H9 (cell line): ENCODE results near the gene TNFSF4. TPM values are rescaled to one million over a fixed set of nuclear protein-coding genes. Genes with fewer than 3 reads are reported as not detected.

Experiments
- DNase-seq: peaks from one replicate; pipeline ENCODE4 v3.0.0-alpha.2; 2017
- H2AFZ ChIP-seq: one replicate; pipeline ENCODE4 v1.6.1; 2013; ENCODE audit warnings: mild to moderate bottlenecking, low read length, control low read depth, moderate library complexity
- H2AK5ac ChIP-seq: 2 replicates; pipeline ENCODE4 v1.6.1; 2013; ENCODE audit warnings: low read length, control low read depth, mixed read lengths; ENCODE audit not compliant: insufficient read length
- H2BK120ac ChIP-seq: one replicate; pipeline ENCODE4 v1.6.1; 2013; ENCODE audit warnings: low read depth, mild to moderate bottlenecking, low read length, control low read depth, inconsistent platforms; ENCODE audit not compliant: poor library complexity, severe bottlenecking
- H2BK12ac ChIP-seq: 2 replicates; pipeline ENCODE4 v1.6.1; 2013; ENCODE audit warnings: low read length, control low read depth, mixed read lengths, low read depth; ENCODE audit not compliant: insufficient read length
- H2BK15ac ChIP-seq: 2 replicates; pipeline ENCODE4 v1.6.1; 2013; ENCODE audit warnings: low read depth, low read length, control low read depth
- H2BK20ac ChIP-seq: one replicate; pipeline ENCODE4 v1.6.1; 2013; ENCODE audit warnings: low read depth, mild to moderate bottlenecking, low read length, control low read depth, inconsistent platforms; ENCODE audit not compliant: poor library complexity, severe bottlenecking
- H2BK5ac ChIP-seq: 2 replicates; pipeline ENCODE4 v1.6.1; 2013; ENCODE audit warnings: low read length, control low read depth, mixed read lengths; ENCODE audit not compliant: insufficient read length
- H3K14ac ChIP-seq: 2 replicates; pipeline ENCODE4 v1.6.1; 2013; ENCODE audit warnings: low read length, control low read depth; ENCODE audit not compliant: insufficient read depth
- H3K18ac ChIP-seq: 2 replicates; pipeline ENCODE4 v1.6.1; 2013; ENCODE audit warnings: low read depth, mild to moderate bottlenecking, mixed read lengths, low read length, control low read depth; ENCODE audit not compliant: insufficient read length
- H3K23ac ChIP-seq: 2 replicates; pipeline ENCODE4 v1.6.1; 2013; ENCODE audit warnings: low read length, control low read depth, mixed read lengths, low read depth; ENCODE audit not compliant: insufficient read length
- H3K23me2 ChIP-seq: 2 replicates; pipeline ENCODE4 v1.6.1; 2013; ENCODE audit warnings: low read depth, mild to moderate bottlenecking, mixed read lengths, low read length, control low read depth; ENCODE audit not compliant: insufficient read length, poor library complexity, severe bottlenecking
- H3K27ac ChIP-seq: 2 replicates; pipeline ENCODE4 v1.5.1; 2013; ENCODE audit warnings: low read length, control low read depth, mixed read lengths, low read depth; ENCODE audit not compliant: insufficient read length
- H3K27me3 ChIP-seq: 2 replicates; pipeline ENCODE4 v1.6.1; 2013; ENCODE audit warnings: low read length, control low read depth, inconsistent platforms; ENCODE audit not compliant: insufficient read depth
- H3K4ac ChIP-seq: 2 replicates; pipeline ENCODE4 v1.6.1; 2013; ENCODE audit warnings: low read depth, mild to moderate bottlenecking, control low read depth, inconsistent platforms, low read length, moderate library complexity
- H3K4me1 ChIP-seq: 2 replicates; pipeline ENCODE4 v1.6.1; 2013; ENCODE audit warnings: low read length, control low read depth, inconsistent platforms; ENCODE audit not compliant: insufficient read depth
- H3K4me2 ChIP-seq: 2 replicates; pipeline ENCODE4 v1.6.1; 2013; ENCODE audit warnings: low read length, control low read depth, mixed read lengths; ENCODE audit not compliant: insufficient read length, insufficient read depth
- H3K56ac ChIP-seq: 2 replicates; pipeline ENCODE4 v1.6.1; 2013; ENCODE audit warnings: low read depth, mild to moderate bottlenecking, mixed read lengths, low read length, control low read depth; ENCODE audit not compliant: insufficient read length
- H3K79me1 ChIP-seq: 2 replicates; pipeline ENCODE4 v1.6.1; 2013; ENCODE audit warnings: low read depth, mild to moderate bottlenecking, moderate library complexity, low read length, control low read depth, inconsistent platforms; ENCODE audit not compliant: insufficient read depth, poor library complexity, severe bottlenecking
- H3K79me2 ChIP-seq: 2 replicates; pipeline ENCODE4 v1.6.1; 2013; ENCODE audit warnings: low read length, control low read depth, inconsistent platforms; ENCODE audit not compliant: insufficient read depth
- H3K9ac ChIP-seq: 2 replicates; pipeline ENCODE4 v1.6.1; 2013; ENCODE audit warnings: low read length, control low read depth, mixed read lengths; ENCODE audit not compliant: insufficient read length; ENCODE audit errors: extremely low read depth
- H3K9me3 ChIP-seq: one replicate; pipeline ENCODE4 v1.6.1; 2013; ENCODE audit warnings: low read depth, low read length, inconsistent platforms; ENCODE audit not compliant: control insufficient read depth
- H3T11ph ChIP-seq: one replicate; pipeline ENCODE4 v1.6.1; 2013; ENCODE audit warnings: mild to moderate bottlenecking, low read length, control low read depth, inconsistent platforms
- H4K20me1 ChIP-seq: one replicate; pipeline ENCODE4 v1.6.1; 2013; ENCODE audit not compliant: control insufficient read depth, insufficient read length, insufficient read depth
- H4K5ac ChIP-seq: 2 replicates; pipeline ENCODE4 v1.6.1; 2013; ENCODE audit warnings: low read depth, mild to moderate bottlenecking, mixed read lengths, low read length, control low read depth; ENCODE audit not compliant: insufficient read length
- H4K8ac ChIP-seq: replicated peaks from 2 replicates; pipeline ENCODE4 v1.6.1; 2013; ENCODE audit warnings: low read length, control low read depth, mixed read lengths, low read depth; ENCODE audit not compliant: insufficient read length
- H4K91ac ChIP-seq: 2 replicates; pipeline ENCODE4 v1.6.1; 2013; ENCODE audit warnings: low read depth, mild to moderate bottlenecking, moderate library complexity, mixed read lengths, low read length, control low read depth; ENCODE audit not compliant: insufficient read length
- H3K27ac Mint-ChIP-seq, 3 experiments: 2 replicates in 2 of 3; 3 replicates in 1 of 3; pipeline ENCODE4 v1.8.0; 2020 to 2021; ENCODE audit warnings: mixed read lengths in 3 of 3, mild to moderate bottlenecking in 1 of 3, moderate library complexity in 1 of 3
- H3K27me3 Mint-ChIP-seq: 2 replicates; pipeline ENCODE4 v1.8.0; 2021; ENCODE audit warnings: low read depth, mild to moderate bottlenecking, moderate library complexity, mixed read lengths
- H3K36me3 Mint-ChIP-seq, 3 experiments: 2 replicates in 2 of 3; 3 replicates in 1 of 3; pipeline ENCODE4 v1.8.0; 2020 to 2021; ENCODE audit warnings: low read depth in 3 of 3, mixed read lengths in 3 of 3; ENCODE audit not compliant: insufficient read depth in 1 of 3
- H3K4me1 Mint-ChIP-seq, 2 experiments: 2 replicates each; pipeline ENCODE4 v1.8.0; 2020; ENCODE audit warnings: mixed read lengths in 2 of 2
- H3K4me3 Mint-ChIP-seq, 2 experiments: 2 replicates in 1 of 2; 3 replicates in 1 of 2; pipeline ENCODE4 v1.8.0; 2020 to 2021; ENCODE audit warnings: mild to moderate bottlenecking in 2 of 2, mixed read lengths in 2 of 2, moderate library complexity in 1 of 2
- H3K9me3 Mint-ChIP-seq, 2 experiments: 2 replicates in 1 of 2; 3 replicates in 1 of 2; pipeline ENCODE4 v1.8.0; 2020; ENCODE audit warnings: mild to moderate bottlenecking in 2 of 2, mixed read lengths in 2 of 2, moderate library complexity in 1 of 2
- CTCF ChIP-seq: fragments of 200-600 bp; sonication (generic); conservative IDR thresholded peaks from 3 replicates; pipeline ENCODE4 v1.8.0; 2021; ENCODE audit warnings: antibody characterized with exemption, mild to moderate bottlenecking
- WGBS: extraction: QIAGEN DNeasy Blood & Tissue Kit; methylation state at CpG from one replicate; pipeline ENCODE4 v1.1.7; 2013; ENCODE audit warnings: missing lambda C conversion rate, low lambda C conversion rate, mixed read lengths; ENCODE audit not compliant: insufficient read length; ENCODE audit errors: extremely low coverage; 5-methylcytosine and 5-hydroxymethylcytosine counted together
- total RNA-seq: library from RNA; stranded (reverse); gene quantifications from 2 replicates; pipeline ENCODE4 v1.2.1, GENCODE V29; 2021

TNFSF4 gene
- total RNA-seq, 1 experiment from 2014 or later: 0.28 TPM

- DNase-seq: no peak
Observed at GRCh38 chr1:173212952-173213491, 5.9 kb upstream of the TNFSF4 start.

More at GRCh38 chr1:173212952-173213491, 5.9 kb upstream of the TNFSF4 start:
- Mint-ChIP-seq H3K27ac (no peak overlapping the region), H3K9me3 (no peaks in the 10 kb centered on the region; a peak in 1 of 5 replicates), H3K27me3 (peaks cover 72% of the 10 kb centered on the region), H3K4me3 (no peak overlapping the region), H3K36me3 (no peaks in the 10 kb centered on the region), H3K4me1 (peaks cover 10 to 14% of the 10 kb centered on the region in 2 experiments)
- H3K79me1 ChIP-seq: no peaks in the 10 kb centered on the region
- no peak overlapping the region for H3K56ac ChIP-seq
- no peaks in the 10 kb centered on the region for H3K4me1 ChIP-seq
- no peak overlapping the region for H2BK12ac ChIP-seq
- H4K20me1 ChIP-seq: no peaks in the 10 kb centered on the region
- no peak overlapping the region for H2BK15ac ChIP-seq
- no peaks in the 10 kb centered on the region for H3K79me2 ChIP-seq
- H3K27me3 ChIP-seq: peaks cover 14% of the 10 kb centered on the region; the same call in 1 of the 2 replicates
- no peak overlapping the region for H2BK20ac ChIP-seq
- H4K5ac ChIP-seq: no peak overlapping the region
- H3K23ac ChIP-seq: no peak overlapping the region
- no peak overlapping the region for H3K14ac ChIP-seq
- no peak overlapping the region for H3T11ph ChIP-seq
- H4K8ac ChIP-seq: no peak overlapping the region
- no CpG with 5 or more reads among the region's 2 CpGs for WGBS
- H3K9ac ChIP-seq: no peak overlapping the region
- no peak for TF ChIP-seq CTCF
- H3K27ac ChIP-seq: no peak overlapping the region
- no peak overlapping the region for H3K4me2 ChIP-seq
- H4K91ac ChIP-seq: no peak overlapping the region
- H2BK5ac ChIP-seq: no peak overlapping the region
- H3K9me3 ChIP-seq: no peaks in the 10 kb centered on the region
- no peak overlapping the region for H2AK5ac ChIP-seq
- no peak overlapping the region for H2AFZ ChIP-seq
- H3K18ac ChIP-seq: no peak overlapping the region
- H3K23me2 ChIP-seq: no peaks in the 10 kb centered on the region
- no peak overlapping the region for H3K4ac ChIP-seq
- no peak overlapping the region for H2BK120ac ChIP-seq
